ENCODE data around the gene PML. TPM values are rescaled to one million over a fixed set of nuclear protein-coding genes. Genes with fewer than 3 reads are reported as not detected.

Gene PML
- total RNA-seq, 1 experiment from 2014 or later = 33.4 TPM

GRCh38 chr15:73992594-73992898 is 2.0 kb upstream of the PML start:
- Mint-ChIP-seq H3K9me3 (ENCODE audit: unreplicated experiment) (no peaks in the 10 kb centered on the region), H3K4me3 (ENCODE audit: unreplicated experiment) (peak overlapping the region; percentile 76), H3K36me3 (ENCODE audit: insufficient read depth, unreplicated experiment) (peaks cover 9% of the 10 kb centered on the region), H3K27me3 (ENCODE audit: insufficient read depth, unreplicated experiment) (no peaks in the 10 kb centered on the region), H3K4me1 (ENCODE audit: insufficient read depth, unreplicated experiment) (peaks cover 50% of the 10 kb centered on the region), H3K27ac (ENCODE audit: low read depth, unreplicated experiment) (no peak overlapping the region)
- POLR2A ChIA-PET = interaction anchor here (0.7 to 6.5 kb wide), 5 partner anchors 8 to 545 kb away, joined by 3 to 141 read pairs (median 5); no protein-coding TSS in a partner anchor
- intact Hi-C loops (cut with micrococcal nuclease) = no loop called here
- no peak for DNase-seq (ENCODE audit: unreplicated experiment)
- CTCF ChIA-PET = interaction anchor here (0.6 to 2.3 kb wide), 10 partner anchors 10 to 1545 kb away, joined by 3 to 10 read pairs (median 3); no protein-coding TSS in a partner anchor
- no TSS peak for BruUV-seq (replicated peaks)
- TF ChIP-seq CTCF (IDR thresholded peaks at IDR 0.05; ENCODE audit: unreplicated experiment) = no peak

- TF ChIP-seq CTCF (IDR thresholded peaks at IDR 0.05; ENCODE audit: unreplicated experiment) = no peak
- Mint-ChIP-seq H3K27ac (ENCODE audit: low read depth, unreplicated experiment) (no peak overlapping the region), H3K27me3 (ENCODE audit: insufficient read depth, unreplicated experiment) (no peaks in the 10 kb centered on the region), H3K4me1 (ENCODE audit: insufficient read depth, unreplicated experiment) (peaks cover 45% of the 10 kb centered on the region), H3K4me3 (ENCODE audit: unreplicated experiment) (peak overlapping the region; percentile 81), H3K36me3 (ENCODE audit: insufficient read depth, unreplicated experiment) (peaks cover 4% of the 10 kb centered on the region), H3K9me3 (ENCODE audit: unreplicated experiment) (no peaks in the 10 kb centered on the region)
- ChIA-PET POLR2A (interaction anchor here (1.0 to 6.5 kb wide), 7 partner anchors 9 to 46 kb away, joined by 3 to 141 read pairs (median 8); no protein-coding TSS in a partner anchor), CTCF (interaction anchor here (0.6 to 3.6 kb wide), 11 partner anchors 7 to 370 kb away, joined by 3 to 31 read pairs (median 4); no protein-coding TSS in a partner anchor)
- no peak for DNase-seq (ENCODE audit: unreplicated experiment)
- intact Hi-C loops (cut with micrococcal nuclease) = no loop called here
- no TSS peak for BruUV-seq (replicated peaks)
Measured at GRCh38 chr15:73993211-73993994, 1.1 kb upstream of the PML start.

GRCh38 chr15:73994912-73995622 is 551 bp downstream of the PML start:
- ChIA-PET POLR2A (interaction anchor here (0.6 to 6.5 kb wide), 12 partner anchors 9 to 226 kb away, joined by 3 to 141 read pairs (median 7); no protein-coding TSS in a partner anchor), CTCF (interaction anchor here (0.9 to 3.6 kb wide), 6 partner anchors 9 to 54 kb away, joined by 3 to 31 read pairs (median 6); no protein-coding TSS in a partner anchor)
- H3K4me1 Mint-ChIP-seq (ENCODE audit: insufficient read depth, unreplicated experiment) = peaks cover 42% of the 10 kb centered on the region
- BruUV-seq (replicated peaks) = TSS peak; percentile 22
- H3K9me3 Mint-ChIP-seq (ENCODE audit: unreplicated experiment) = no peaks in the 10 kb centered on the region
- no peak for TF ChIP-seq CTCF (IDR thresholded peaks at IDR 0.05; ENCODE audit: unreplicated experiment)
- intact Hi-C loops (cut with micrococcal nuclease) = no loop called here
- DNase-seq (ENCODE audit: unreplicated experiment) = peak; percentile 60
- H3K27me3 Mint-ChIP-seq (ENCODE audit: insufficient read depth, unreplicated experiment) = no peaks in the 10 kb centered on the region
- H3K27ac Mint-ChIP-seq (ENCODE audit: low read depth, unreplicated experiment) = peak overlapping the region; percentile 77
- peaks cover 18% of the 10 kb centered on the region for H3K36me3 Mint-ChIP-seq (ENCODE audit: insufficient read depth, unreplicated experiment)
- H3K4me3 Mint-ChIP-seq (ENCODE audit: unreplicated experiment) = peak overlapping the region; percentile 81

GRCh38 chr15:73996267-73996666 is 1.8 kb downstream of the PML start:
- POLR2A ChIA-PET = interaction anchor here (0.8 to 6.5 kb wide), 5 partner anchors 12 to 54 kb away, joined by 3 to 141 read pairs (median 4); no protein-coding TSS in a partner anchor
- peaks cover 30% of the 10 kb centered on the region for H3K36me3 Mint-ChIP-seq (ENCODE audit: insufficient read depth, unreplicated experiment)
- no peak for TF ChIP-seq CTCF (IDR thresholded peaks at IDR 0.05; ENCODE audit: unreplicated experiment)
- H3K4me3 Mint-ChIP-seq (ENCODE audit: unreplicated experiment) = peak overlapping the region; percentile 81
- CTCF ChIA-PET = interaction anchor here (0.6 to 3.6 kb wide), 7 partner anchors 10 to 734 kb away, joined by 3 to 31 read pairs (median 3); no protein-coding TSS in a partner anchor
- BruUV-seq (replicated peaks) = no TSS peak
- intact Hi-C loops (cut with micrococcal nuclease) = no loop called here
- no peak for DNase-seq (ENCODE audit: unreplicated experiment)
- H3K27me3 Mint-ChIP-seq (ENCODE audit: insufficient read depth, unreplicated experiment) = no peaks in the 10 kb centered on the region
- H3K4me1 Mint-ChIP-seq (ENCODE audit: insufficient read depth, unreplicated experiment) = peaks cover 39% of the 10 kb centered on the region
- H3K27ac Mint-ChIP-seq (ENCODE audit: low read depth, unreplicated experiment) = peak overlapping the region; percentile 77
- H3K9me3 Mint-ChIP-seq (ENCODE audit: unreplicated experiment) = no peaks in the 10 kb centered on the region
